KMS-11 (cell line): ENCODE data around the gene RBMS3.
"Not testable (repeated sequence)": the region's sequence is repeated elsewhere in the genome, so short reads cannot be mapped to it uniquely, and the experiment has no call there.

ENCODE experiments used
- H2AFZ ChIP-seq: fragments of 200-600 bp; sonication (generic); 2 replicates; pipeline ENCODE4 v1.6.1; 2016; ENCODE audit warnings: antibody characterized with exemption, mixed run types, low read depth
- H3K27ac ChIP-seq: fragments of 200-600 bp; sonication (generic); 2 replicates; pipeline ENCODE4 v1.6.1; 2016; ENCODE audit warnings: mild to moderate bottlenecking, mixed run types
- H3K27me3 ChIP-seq: fragments of 200-600 bp; sonication (generic); 2 replicates; pipeline ENCODE4 v1.6.1; 2017; ENCODE audit warnings: mild to moderate bottlenecking, low read depth, mixed run types, moderate library complexity; ENCODE audit not compliant: insufficient read depth
- H3K36me3 ChIP-seq: fragments of 200-600 bp; sonication (generic); 2 replicates; pipeline ENCODE4 v1.6.1; 2017; ENCODE audit warnings: mild to moderate bottlenecking, mixed run types; ENCODE audit not compliant: insufficient read depth
- H3K4me1 ChIP-seq: fragments of 200-600 bp; sonication (generic); 2 replicates; pipeline ENCODE4 v1.6.1; 2016; ENCODE audit warnings: mild to moderate bottlenecking, low read depth, mixed run types; ENCODE audit not compliant: poor library complexity, severe bottlenecking
- H3K4me2 ChIP-seq: fragments of 200-600 bp; sonication (generic); 2 replicates; pipeline ENCODE4 v1.7.0; 2016; ENCODE audit warnings: mild to moderate bottlenecking, mixed run types
- H3K4me3 ChIP-seq: fragments of 200-600 bp; sonication (generic); IDR thresholded peaks from 2 replicates; pipeline ENCODE4 v1.6.1; 2017; ENCODE audit warnings: low read depth, low read length, mixed read lengths; ENCODE audit not compliant: insufficient read depth
- H3K79me2 ChIP-seq: fragments of 200-600 bp; sonication (generic); 2 replicates; pipeline ENCODE4 v1.6.1; 2016; ENCODE audit warnings: low read depth, mixed run types; ENCODE audit not compliant: insufficient read depth
- H3K9ac ChIP-seq: fragments of 200-600 bp; sonication (generic); 2 replicates; pipeline ENCODE4 v1.6.1; 2016; ENCODE audit warnings: mild to moderate bottlenecking, mixed run types
- H4K20me1 ChIP-seq: fragments of 200-600 bp; sonication (generic); 2 replicates; pipeline ENCODE4 v1.6.1; 2016; ENCODE audit warnings: mild to moderate bottlenecking, mixed run types; ENCODE audit not compliant: insufficient read depth
- CTCF ChIP-seq: fragments of 200-600 bp; sonication (generic); conservative IDR thresholded peaks from 2 replicates; pipeline ENCODE4 v1.6.1; 2017; ENCODE audit warnings: low read depth, mild to moderate bottlenecking, antibody characterized with exemption, low read length, moderate library complexity, mixed read lengths

The RBMS3 gene

GRCh38 chr3:29354894-29355293, 74.0 kb downstream of the RBMS3 start:
- H2AFZ ChIP-seq = no peak overlapping the region
- H3K4me1 ChIP-seq = no peaks in the 10 kb centered on the region
- no peaks in the 10 kb centered on the region for H3K27me3 ChIP-seq
- no peak overlapping the region for H3K4me2 ChIP-seq
- H3K36me3 ChIP-seq = no peaks in the 10 kb centered on the region
- H3K27ac ChIP-seq = no peak overlapping the region
- H3K4me3 ChIP-seq = no peak overlapping the region
- H3K79me2 ChIP-seq = no peaks in the 10 kb centered on the region
- no peaks in the 10 kb centered on the region for H4K20me1 ChIP-seq
- TF ChIP-seq CTCF = no peak
- H3K9ac ChIP-seq = no peak overlapping the region

DNA sequence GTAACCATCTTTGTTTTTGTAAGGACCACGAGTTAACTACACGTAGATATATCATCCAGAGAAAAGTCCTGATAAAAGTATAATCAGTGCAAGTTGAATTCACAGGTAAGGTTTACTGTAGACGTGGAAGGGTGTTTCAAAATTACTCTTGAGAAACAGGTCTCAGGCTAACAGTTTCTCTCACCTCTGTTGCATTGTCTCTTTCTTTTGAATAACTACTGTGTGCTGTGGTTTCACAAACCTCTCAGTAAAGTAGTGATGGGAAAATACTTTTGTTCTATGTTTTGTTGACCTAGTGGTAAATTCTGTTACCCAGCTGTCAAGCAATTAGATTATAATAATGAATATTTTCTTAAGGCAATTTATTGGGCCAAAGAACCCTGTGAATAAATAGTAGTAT, 75.2 kb downstream of the RBMS3 start:
- no peak overlapping the region for H3K9ac ChIP-seq
- no peaks in the 10 kb centered on the region for H3K36me3 ChIP-seq
- no peaks in the 10 kb centered on the region for H4K20me1 ChIP-seq
- H3K27me3 ChIP-seq = no peaks in the 10 kb centered on the region
- H3K4me2 ChIP-seq = no peak overlapping the region
- H3K27ac ChIP-seq = no peak overlapping the region
- H3K4me3 ChIP-seq = no peak overlapping the region
- H3K4me1 ChIP-seq = no peaks in the 10 kb centered on the region
- no peak overlapping the region for H2AFZ ChIP-seq
- no peaks in the 10 kb centered on the region for H3K79me2 ChIP-seq
- TF ChIP-seq CTCF = no peak

- not testable (repeated sequence) for H3K4me2 ChIP-seq, H3K27me3 ChIP-seq, H2AFZ ChIP-seq, H3K4me3 ChIP-seq, H3K9ac ChIP-seq, H3K79me2 ChIP-seq, H3K4me1 ChIP-seq, H3K36me3 ChIP-seq, H3K27ac ChIP-seq, H4K20me1 ChIP-seq
These were observed 79.4 kb downstream of the RBMS3 start for GRCh38 chr3:29360289-29360688.

DNA sequence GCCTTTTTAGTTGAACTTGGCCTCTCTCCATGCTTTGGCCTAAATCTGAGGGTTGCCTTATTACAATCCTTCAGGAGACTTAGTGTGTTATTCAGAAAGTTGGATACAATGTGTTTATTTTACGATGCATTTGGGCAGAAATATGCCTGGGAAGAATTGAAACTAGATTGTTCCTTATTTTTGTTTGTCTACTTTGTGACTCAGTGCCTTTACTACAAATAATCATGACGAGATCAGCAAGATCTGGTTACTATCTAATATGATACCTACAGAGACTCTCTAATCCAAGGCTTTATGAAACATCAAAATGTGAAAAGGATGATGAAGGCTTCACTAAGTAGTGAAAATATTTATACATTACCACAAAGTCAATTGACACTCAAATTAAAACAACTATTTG, 82.2 kb downstream of the RBMS3 start:
- H3K4me1 ChIP-seq = no peaks in the 10 kb centered on the region
- no peaks in the 10 kb centered on the region for H3K36me3 ChIP-seq
- H3K9ac ChIP-seq = no peak overlapping the region
- H4K20me1 ChIP-seq = no peaks in the 10 kb centered on the region
- no peaks in the 10 kb centered on the region for H3K79me2 ChIP-seq
- H3K27me3 ChIP-seq = no peaks in the 10 kb centered on the region
- TF ChIP-seq CTCF = no peak
- H3K4me3 ChIP-seq = no peak overlapping the region
- H3K4me2 ChIP-seq = no peak overlapping the region
- no peak overlapping the region for H3K27ac ChIP-seq
- no peak overlapping the region for H2AFZ ChIP-seq

- no peak for TF ChIP-seq CTCF
- no peak overlapping the region for H3K4me3 ChIP-seq
- H3K27me3 ChIP-seq = no peaks in the 10 kb centered on the region
- H3K4me2 ChIP-seq = no peak overlapping the region
- H3K9ac ChIP-seq = no peak overlapping the region
- no peaks in the 10 kb centered on the region for H3K36me3 ChIP-seq
- H3K4me1 ChIP-seq = no peaks in the 10 kb centered on the region
- no peaks in the 10 kb centered on the region for H3K79me2 ChIP-seq
- H3K27ac ChIP-seq = no peak overlapping the region
- no peak overlapping the region for H2AFZ ChIP-seq
- H4K20me1 ChIP-seq = no peaks in the 10 kb centered on the region
These were observed 89.2 kb downstream of the RBMS3 start for GRCh38 chr3:29370021-29370420.
